Bone marrow (tissue), 2 donors: ENCODE results near the gene ZBTB20.

ENCODE experiments used
- DNase-seq, 2 donors: peaks; one replicate each; lab custom pipeline; 2025; lab: John Stamatoyannopoulos, UW

ZBTB20 gene

GRCh38 chr3:114872050-114872449, 275.0 kb downstream of the ZBTB20 start:
- no peak for DNase-seq

DNA sequence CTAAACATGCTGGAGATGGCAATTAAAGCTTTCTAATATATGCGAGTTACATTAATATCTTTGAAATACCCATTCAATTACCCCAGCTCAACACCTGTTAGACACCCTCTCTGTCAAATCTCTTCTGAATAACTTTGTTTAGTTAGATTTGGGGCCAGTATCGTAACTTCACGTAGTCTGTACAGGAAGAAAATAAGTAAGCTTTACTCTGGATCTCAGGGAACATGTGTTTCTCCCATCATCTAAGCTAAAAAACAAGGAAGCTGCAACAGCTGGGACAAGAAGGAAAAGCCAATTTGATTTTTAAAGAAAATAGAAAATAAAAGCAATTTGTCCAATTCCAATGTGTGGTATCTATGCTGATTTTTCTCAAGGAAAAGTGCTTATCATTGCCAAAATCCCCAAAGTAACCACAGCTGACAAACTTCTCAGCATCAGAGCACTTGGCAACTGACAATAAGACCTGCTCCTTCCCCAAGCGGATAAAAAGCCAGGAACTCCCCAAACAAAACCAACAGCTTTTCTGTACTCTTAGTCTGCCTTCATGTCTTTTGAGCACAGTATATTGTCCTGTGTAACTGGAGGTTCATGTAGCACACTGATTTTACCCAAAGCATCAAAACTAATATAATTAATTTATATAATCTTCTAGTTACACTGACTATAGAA, 279.1 kb downstream of the ZBTB20 start:
- no peak for DNase-seq

- no peak for DNase-seq
These were observed 279.7 kb downstream of the ZBTB20 start for GRCh38 chr3:114867359-114867758.

- DNase-seq = no peak
These were observed 280.7 kb downstream of the ZBTB20 start for GRCh38 chr3:114866430-114866829.

DNA sequence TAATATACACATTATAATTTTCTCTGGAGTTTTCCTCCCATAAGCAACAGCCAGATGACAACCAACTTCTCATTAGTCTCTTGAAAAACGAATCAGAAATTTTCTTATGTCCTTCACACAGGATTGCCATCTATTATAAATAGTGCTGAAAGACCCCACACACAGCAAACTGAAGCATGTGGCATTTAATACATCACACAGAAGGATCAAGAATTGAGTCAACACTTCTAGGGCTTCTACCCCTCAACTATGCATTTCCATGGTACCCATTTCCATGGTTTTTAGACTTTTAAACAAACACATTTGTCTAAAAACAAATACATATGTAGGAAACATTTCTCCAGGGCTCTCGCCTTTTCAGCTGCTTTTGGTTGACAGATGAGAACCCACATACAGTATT, 282.1 kb downstream of the ZBTB20 start:
- DNase-seq = no peak

GRCh38 chr3:114863848-114864247, 283.2 kb downstream of the ZBTB20 start:
- DNase-seq = peak in 1 of 2 donors; percentile 33

GRCh38 chr3:114861666-114862065, 285.4 kb downstream of the ZBTB20 start:
- no peak for DNase-seq

DNA sequence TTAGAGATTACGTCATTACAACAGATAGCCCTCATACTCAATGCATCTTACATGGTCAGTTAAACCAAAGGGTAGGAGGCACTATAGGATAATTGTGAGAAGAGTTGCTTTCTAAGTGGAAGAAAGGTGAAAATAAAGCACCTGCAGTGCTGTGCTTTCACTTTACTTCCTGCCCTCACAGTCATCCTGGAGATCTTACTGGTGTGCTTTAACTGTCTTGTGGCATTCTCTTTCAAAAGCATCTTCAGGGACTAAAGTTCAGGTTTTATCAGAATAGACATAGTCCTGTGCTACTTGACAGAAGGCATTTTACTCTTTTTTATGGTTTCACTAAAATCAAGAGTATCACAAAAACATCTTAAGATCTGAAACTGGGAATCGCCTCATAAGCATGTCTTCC, 286.6 kb downstream of the ZBTB20 start:
- DNase-seq = no peak

- peak in 1 of 2 donors; percentile 51 for DNase-seq
These were observed 288.8 kb downstream of the ZBTB20 start for GRCh38 chr3:114858329-114858728.

GRCh38 chr3:114857299-114857701, 289.8 kb downstream of the ZBTB20 start:
- DNase-seq = no peak

- DNase-seq = no peak
These were observed 290.3 kb downstream of the ZBTB20 start for GRCh38 chr3:114856835-114857234.

DNA sequence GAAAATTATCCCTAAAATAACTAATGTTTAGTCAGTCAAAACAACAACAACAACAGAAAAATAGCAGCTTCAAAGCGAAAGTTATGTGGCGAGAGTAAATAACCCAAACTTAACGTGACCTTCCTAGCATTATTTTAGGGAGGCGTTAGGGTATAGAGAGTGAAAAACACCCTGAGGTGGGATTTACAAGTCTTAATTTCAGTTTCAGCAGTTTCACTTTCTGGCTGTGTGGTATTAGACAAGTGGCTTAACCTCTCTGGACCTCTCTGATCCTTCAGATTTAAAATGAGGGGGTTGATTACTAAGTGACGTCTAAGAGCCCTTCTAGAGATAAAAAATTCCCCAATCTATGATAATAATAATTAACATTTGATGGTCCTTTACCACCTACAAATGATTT, 291.2 kb downstream of the ZBTB20 start:
- no peak for DNase-seq

GRCh38 chr3:114852966-114853365, 294.1 kb downstream of the ZBTB20 start:
- DNase-seq = no peak

DNA sequence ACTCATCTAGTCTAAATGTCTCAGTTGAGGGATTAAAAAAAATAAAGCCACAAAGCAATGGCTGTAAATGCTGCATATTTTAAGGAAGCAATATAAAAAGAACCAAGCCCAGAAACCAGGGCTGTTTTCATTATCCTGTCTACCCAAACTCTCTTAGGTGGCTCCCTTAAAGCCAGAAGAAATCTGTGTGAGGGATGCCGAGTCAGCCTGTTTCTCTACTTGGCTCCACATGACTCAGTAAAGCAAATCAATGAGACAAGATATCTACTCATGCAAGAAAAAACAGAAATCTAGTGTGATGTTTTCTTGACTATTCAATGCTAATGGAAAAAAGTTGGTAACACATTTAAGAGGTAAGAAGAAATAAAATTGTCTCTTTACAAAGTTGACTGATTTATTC, 296.2 kb downstream of the ZBTB20 start:
- peak in 1 of 2 donors; percentile 45 for DNase-seq

GRCh38 chr3:114848643-114849350, 298.3 kb downstream of the ZBTB20 start:
- no peak for DNase-seq

- no peak for DNase-seq
These were observed 299.0 kb downstream of the ZBTB20 start for GRCh38 chr3:114848082-114848481.

- no peak for DNase-seq
These were observed 299.5 kb downstream of the ZBTB20 start for GRCh38 chr3:114847564-114847963.

DNA sequence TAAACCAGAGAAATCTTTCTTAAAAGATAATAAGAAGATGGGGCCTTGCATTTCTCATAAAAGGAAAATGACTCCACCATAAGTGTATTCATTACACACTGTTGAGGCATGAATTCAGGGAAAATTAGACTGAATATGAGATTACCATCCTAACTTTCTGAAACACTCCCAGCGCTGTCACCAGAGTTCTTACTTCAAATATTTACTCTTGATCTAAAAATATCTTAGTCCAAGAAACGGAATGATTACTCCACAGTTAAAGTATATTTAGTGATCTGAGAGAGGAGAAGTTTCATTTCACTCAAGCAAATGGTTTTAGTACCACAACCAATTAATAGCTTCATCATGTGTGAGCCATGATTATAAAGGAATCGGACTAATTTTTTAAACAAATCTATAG, 300.3 kb downstream of the ZBTB20 start:
- DNase-seq = no peak

DNA sequence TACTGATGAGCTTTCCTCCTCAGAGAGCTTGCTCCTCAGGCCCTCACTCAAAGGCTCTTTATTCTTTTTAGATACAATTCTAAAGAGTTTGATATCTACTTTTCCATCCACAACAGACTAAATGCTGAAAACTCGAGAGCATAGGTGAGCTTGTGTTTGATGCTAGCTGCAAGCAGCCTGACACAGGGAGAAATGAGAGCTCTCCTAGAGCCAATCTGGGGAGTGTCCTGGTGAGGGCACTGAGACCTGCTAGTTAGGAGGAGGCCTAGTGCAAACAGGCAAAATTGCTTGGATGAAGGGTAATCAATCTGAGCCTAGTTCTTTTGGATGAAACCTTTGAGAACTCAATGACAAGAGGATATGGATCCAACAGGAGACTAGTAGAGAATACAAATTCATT, 300.8 kb downstream of the ZBTB20 start:
- DNase-seq = no peak

DNA sequence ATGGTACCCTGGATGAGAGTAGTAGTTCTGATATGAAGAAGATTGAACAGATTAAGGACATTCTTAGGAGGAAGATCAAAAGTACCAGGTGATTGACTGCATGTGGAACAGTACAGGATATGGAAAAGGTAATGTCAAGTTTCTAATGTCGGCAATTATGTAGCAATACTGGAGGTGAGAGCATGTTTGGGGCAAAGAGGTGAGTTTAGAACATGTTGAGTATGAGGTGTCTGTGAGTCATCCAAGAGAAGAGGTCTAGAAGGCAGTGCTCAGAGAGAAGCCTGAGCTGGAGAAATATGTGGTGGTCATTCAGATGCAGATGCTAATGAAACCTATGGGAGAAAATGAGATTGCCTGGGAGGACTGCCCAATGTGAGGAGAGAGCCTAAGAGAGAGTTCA, 305.6 kb downstream of the ZBTB20 start:
- no peak for DNase-seq

DNA sequence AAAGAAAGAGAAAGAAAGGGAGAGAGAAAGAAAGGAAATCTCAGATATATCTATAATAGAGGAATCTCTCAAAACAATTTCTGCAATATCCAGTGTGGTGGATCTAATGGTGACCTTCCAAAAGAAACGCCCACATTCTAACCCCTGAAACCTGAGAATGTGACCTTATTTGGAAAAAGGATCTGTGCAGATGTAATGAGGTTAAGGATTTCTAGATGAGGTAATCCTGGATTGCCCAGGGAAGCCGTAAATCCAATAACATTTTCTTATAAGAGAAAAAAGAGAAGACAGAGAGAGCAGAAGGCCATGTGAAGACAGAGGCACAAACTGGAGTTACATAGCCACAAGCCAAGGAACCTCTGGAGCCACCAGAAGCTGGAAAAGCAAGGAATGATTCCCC, 307.6 kb downstream of the ZBTB20 start:
- no peak for DNase-seq

DNA sequence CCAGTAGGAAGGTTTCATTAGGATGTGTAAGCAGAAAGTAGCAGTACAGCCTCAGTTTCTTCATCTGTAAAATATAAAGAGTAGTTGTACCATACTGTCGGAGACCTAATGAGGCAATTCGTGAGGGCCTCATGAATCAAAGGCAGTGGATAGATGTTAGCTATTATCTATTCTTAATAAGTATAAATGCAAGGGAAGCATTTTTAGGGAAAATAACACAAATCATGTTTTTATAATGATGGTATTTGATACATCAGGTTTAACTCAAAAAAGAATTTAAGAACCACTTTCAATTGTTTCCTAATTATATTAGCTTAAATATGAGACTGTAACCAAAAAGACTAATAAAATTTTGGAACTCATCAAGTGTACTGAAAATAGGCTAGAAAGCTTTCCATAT, 309.1 kb downstream of the ZBTB20 start:
- no peak for DNase-seq

DNA sequence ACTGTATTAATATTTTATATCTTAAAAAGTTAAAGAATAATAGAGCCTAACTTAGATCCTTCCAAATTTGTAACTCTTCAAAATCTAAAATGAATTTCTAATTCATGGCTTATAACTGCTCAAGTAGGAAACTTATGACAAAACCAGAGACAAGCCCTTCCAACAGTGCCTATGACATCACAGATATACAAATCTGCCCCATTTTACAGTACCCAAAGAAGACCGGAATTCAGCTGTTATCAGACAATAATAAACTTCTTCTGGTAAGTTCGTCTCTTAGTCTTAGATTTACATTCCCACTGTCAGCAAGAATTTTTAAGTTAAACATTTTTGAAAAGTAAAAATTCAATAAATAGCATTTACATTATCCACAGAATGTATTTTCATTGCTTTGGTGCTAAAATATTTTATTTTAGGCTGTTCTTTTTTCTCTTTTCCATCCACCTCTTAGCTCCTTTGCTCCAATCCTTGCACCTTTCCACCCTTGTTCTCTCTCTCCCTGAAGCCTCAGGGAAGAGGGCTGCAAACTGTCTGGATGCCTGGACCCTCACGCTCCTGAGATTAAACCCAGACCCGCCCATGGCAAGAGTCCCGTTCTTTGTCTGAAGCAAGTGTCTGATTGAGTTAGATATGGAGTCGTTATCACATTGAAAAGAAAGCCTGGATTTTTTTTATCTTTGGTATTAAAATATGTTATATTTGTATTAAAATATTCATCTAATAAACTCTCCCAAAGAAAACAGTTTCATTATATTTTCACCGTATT, 312.7 kb downstream of the ZBTB20 start:
- no peak for DNase-seq
